T-helper 1 cell treated with Interleukin-12 subunit alpha and Interleukin-12 subunit beta and Interleukin-4 antibody, amounts not matched to agents 30 μg/mL and 1 μg/mL, for 36 hours (primary cell): Measurements from ENCODE around the gene SLC9A7.
A peak's percentile ranks its signal among the peaks of the same experiment; 100 is the strongest.

ENCODE experiments used
- H3K27ac Mint-ChIP-seq: one replicate; pipeline ENCODE4 v1.8.0; 2021; ENCODE audit warnings: mild to moderate bottlenecking, mixed read lengths
- H3K27me3 Mint-ChIP-seq: one replicate; pipeline ENCODE4 v1.8.0; 2021; ENCODE audit warnings: low read depth, mixed read lengths
- H3K36me3 Mint-ChIP-seq: one replicate; pipeline ENCODE4 v1.8.0; 2021; ENCODE audit warnings: low read depth, mixed read lengths
- H3K4me1 Mint-ChIP-seq: one replicate; pipeline ENCODE4 v1.8.0; 2021; ENCODE audit warnings: low read depth, mixed read lengths
- H3K4me3 Mint-ChIP-seq: one replicate; pipeline ENCODE4 v1.8.0; 2021; ENCODE audit warnings: mild to moderate bottlenecking, moderate library complexity, mixed read lengths
- H3K9me3 Mint-ChIP-seq: one replicate; pipeline ENCODE4 v1.8.0; 2021; ENCODE audit warnings: mixed read lengths

The SLC9A7 gene

DNA sequence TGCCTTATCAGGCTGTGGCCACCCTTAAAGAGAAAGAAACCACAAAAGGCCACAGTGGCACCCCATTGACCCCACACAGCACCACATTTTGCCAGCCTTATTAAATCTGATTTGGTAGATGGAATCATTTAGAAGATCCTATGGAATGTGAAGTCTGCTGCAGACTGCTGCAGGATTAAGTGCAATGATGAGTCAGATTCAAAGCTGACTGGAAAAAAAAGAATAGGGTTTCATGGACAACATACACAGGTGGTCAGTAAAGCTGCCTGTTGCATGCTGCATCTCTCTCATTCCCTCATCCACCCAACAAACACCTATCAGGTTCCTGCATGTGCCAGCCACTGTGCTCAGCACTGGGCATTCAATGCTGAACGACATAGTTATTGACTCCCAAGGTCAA is 128.8 kb downstream of the SLC9A7 start:
- no peaks in the 10 kb centered on the region for H3K27me3 Mint-ChIP-seq
- no peak overlapping the region for H3K27ac Mint-ChIP-seq
- peaks cover 3% of the 10 kb centered on the region for H3K9me3 Mint-ChIP-seq
- peaks cover 40% of the 10 kb centered on the region for H3K4me1 Mint-ChIP-seq
- H3K4me3 Mint-ChIP-seq, result no peak overlapping the region
- H3K36me3 Mint-ChIP-seq, result peaks cover 19% of the 10 kb centered on the region

DNA sequence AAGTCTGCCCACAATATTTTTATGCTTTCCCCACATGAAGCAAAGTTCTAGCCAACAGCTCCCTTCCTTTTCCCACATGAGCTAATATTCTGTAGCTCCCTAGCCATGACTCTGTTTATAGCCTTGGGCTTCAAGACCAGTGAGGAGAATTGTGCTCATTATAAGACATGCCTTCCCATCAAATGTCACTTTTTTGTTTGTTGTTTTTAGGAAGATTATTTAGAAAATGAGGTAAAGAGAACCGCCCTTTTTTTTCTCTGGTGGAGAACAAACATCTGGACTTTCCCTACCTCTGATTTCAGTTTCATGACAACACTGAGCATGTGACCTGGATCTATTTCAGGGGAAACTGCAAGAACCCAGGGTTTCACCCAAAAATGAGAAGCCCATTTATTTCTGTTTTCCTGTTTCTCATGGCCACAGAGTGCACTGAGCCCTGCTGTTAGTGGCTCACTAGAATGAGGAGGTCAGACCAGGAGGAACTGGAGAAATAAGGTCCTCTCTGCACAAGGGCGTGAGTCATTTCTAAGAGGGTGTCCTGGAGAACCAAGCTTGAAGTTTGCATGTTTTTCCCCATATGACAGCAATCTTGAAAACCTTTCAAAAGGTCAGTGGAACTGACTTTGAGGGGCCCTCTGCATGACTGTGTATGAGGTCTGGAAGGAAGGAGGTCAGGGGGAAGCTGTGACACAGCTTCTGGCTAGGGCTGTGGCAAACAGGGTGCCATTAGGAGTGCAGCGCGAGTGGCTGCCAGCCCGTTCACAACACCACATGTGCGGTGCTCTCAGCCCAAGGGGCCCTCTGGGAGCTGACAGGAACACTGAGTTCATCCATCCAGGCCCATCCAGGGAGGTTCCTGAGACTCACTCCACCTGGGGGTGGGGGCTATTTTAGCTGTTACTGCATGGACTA is 130.2 kb downstream of the SLC9A7 start:
- Mint-ChIP-seq H3K36me3 (peaks cover 16% of the 10 kb centered on the region), H3K9me3 (peaks cover 3% of the 10 kb centered on the region), H3K27ac (peak overlapping the region; percentile 86), H3K4me3 (peak overlapping the region; percentile 46), H3K4me1 (peaks cover 32% of the 10 kb centered on the region), H3K27me3 (no peaks in the 10 kb centered on the region)

- peak overlapping the region; percentile 46 for H3K4me3 Mint-ChIP-seq
- peaks cover 32% of the 10 kb centered on the region for H3K4me1 Mint-ChIP-seq
- no peaks in the 10 kb centered on the region for H3K27me3 Mint-ChIP-seq
- H3K27ac Mint-ChIP-seq, result peak overlapping the region; percentile 86
- peaks cover 13% of the 10 kb centered on the region for H3K36me3 Mint-ChIP-seq
- H3K9me3 Mint-ChIP-seq, result peaks cover 3% of the 10 kb centered on the region
Observed at GRCh38 chrX:46627711-46628419, 131.1 kb downstream of the SLC9A7 start.

GRCh38 chrX:46627062-46627461 is 131.9 kb downstream of the SLC9A7 start:
- Mint-ChIP-seq H3K36me3 (peaks cover 11% of the 10 kb centered on the region), H3K27ac (peak overlapping the region; percentile 71), H3K27me3 (no peaks in the 10 kb centered on the region), H3K4me3 (no peak overlapping the region), H3K4me1 (peaks cover 32% of the 10 kb centered on the region), H3K9me3 (peaks cover 3% of the 10 kb centered on the region)

- Mint-ChIP-seq H3K27ac (peak overlapping the region; percentile 87), H3K36me3 (peaks cover 11% of the 10 kb centered on the region), H3K9me3 (peaks cover 3% of the 10 kb centered on the region), H3K4me1 (peaks cover 32% of the 10 kb centered on the region), H3K4me3 (peak overlapping the region; percentile 26), H3K27me3 (no peaks in the 10 kb centered on the region)
Observed at GRCh38 chrX:46626566-46626965, 132.4 kb downstream of the SLC9A7 start.

DNA sequence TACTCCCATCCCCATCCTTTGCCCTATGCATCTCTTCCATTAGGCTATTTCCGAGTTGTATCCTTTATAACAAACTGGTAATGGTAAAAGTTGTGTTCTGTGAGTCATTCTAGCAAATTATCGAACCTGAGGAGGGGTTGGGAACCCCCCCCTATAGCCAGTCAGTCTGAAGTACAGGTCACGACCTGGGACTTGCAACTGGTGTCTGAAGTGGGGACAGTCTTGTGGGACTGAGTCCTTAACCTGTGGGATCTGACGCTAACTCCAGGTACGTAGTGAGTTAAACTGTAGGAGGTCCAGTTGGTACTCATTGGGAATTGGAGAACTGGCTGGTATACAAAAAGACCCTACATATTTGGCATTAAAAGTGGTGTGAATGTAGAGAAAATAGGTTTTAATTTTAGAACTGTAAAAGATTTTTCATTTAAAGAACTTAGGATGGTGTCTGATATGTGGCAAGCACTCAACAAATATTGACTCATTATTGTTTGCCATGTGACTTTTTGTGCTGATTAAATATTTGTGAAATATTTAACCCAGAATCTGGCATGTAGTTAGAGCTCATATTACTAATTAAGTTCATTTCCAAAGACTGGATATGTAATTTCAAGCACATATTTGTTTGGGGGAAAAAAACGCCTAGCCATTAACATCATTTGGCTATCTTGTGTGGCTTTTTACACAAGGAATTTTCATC is 134.7 kb downstream of the SLC9A7 start:
- Mint-ChIP-seq H3K36me3 (peaks cover 13% of the 10 kb centered on the region), H3K27me3 (no peaks in the 10 kb centered on the region), H3K9me3 (peaks cover 3% of the 10 kb centered on the region), H3K27ac (no peak overlapping the region), H3K4me3 (no peak overlapping the region), H3K4me1 (peaks cover 25% of the 10 kb centered on the region)

DNA sequence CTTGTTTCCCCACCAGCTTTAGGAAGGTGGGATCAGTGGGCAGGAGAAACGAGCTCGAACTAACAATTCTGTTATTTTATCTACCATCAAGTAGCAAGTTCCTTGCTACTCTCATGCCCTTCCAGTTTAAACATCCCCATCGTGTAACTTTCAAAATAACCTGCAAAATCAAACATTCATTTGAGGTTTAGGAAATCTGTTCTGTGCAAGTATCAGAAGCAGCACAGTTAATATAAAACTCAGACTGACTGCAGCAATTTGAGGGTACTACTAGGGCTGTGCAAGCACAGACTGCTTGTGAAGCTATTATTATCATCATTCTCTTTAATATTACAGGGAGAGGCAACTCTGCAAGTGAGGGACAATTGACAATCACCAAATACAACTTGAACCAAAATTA is 137.3 kb downstream of the SLC9A7 start:
- H3K4me3 Mint-ChIP-seq, result no peak overlapping the region
- peaks cover 25% of the 10 kb centered on the region for H3K36me3 Mint-ChIP-seq
- H3K27ac Mint-ChIP-seq, result no peak overlapping the region
- peaks cover under 1% of the 10 kb centered on the region for H3K9me3 Mint-ChIP-seq
- H3K4me1 Mint-ChIP-seq, result peaks cover 19% of the 10 kb centered on the region
- no peaks in the 10 kb centered on the region for H3K27me3 Mint-ChIP-seq

DNA sequence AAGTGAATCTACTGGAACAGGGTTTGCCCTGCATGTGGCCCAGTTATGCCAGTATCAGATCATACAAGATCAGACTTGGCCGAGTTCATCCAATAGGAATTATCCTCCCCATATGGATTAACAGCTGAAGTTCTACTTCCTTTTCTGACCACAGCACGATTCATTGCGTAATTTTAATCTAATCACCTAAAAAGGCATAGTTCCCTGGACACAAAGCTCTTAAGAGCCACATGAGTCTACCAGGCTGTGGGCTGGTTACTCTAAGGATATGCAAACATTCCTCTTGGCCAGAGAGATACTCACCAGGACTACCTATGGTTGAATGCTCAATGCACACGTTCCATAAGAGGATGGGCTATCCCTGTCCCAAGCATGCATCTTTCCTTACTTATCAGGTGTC is 138.4 kb downstream of the SLC9A7 start:
- H3K9me3 Mint-ChIP-seq, result no peaks in the 10 kb centered on the region
- no peak overlapping the region for H3K27ac Mint-ChIP-seq
- peaks cover 17% of the 10 kb centered on the region for H3K4me1 Mint-ChIP-seq
- no peak overlapping the region for H3K4me3 Mint-ChIP-seq
- H3K27me3 Mint-ChIP-seq, result no peaks in the 10 kb centered on the region
- H3K36me3 Mint-ChIP-seq, result peaks cover 26% of the 10 kb centered on the region

DNA sequence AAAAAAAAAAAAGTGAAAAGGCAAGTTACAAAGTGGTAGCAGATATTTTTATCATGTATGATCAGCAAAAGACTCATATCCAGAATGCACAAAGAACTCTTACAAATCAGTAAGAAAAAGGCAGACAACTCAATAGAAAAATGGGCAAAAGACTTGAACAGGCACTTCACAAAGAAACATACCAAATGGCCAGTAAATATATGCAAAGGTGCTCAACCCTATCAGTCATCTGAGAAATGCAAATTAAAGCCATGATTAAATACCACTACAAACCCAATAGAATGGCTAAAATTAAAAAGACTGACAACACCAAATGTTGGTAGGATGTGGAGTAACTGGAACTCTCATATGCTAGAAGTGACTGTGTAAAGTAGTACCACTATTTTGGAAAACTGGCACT is 140.0 kb downstream of the SLC9A7 start:
- Mint-ChIP-seq H3K27me3 (no peaks in the 10 kb centered on the region), H3K9me3 (no peaks in the 10 kb centered on the region), H3K36me3 (peaks cover 31% of the 10 kb centered on the region), H3K4me1 (peaks cover 21% of the 10 kb centered on the region), H3K27ac (no peak overlapping the region), H3K4me3 (no peak overlapping the region)

GRCh38 chrX:46617906-46618305 is 141.0 kb downstream of the SLC9A7 start:
- peaks cover 38% of the 10 kb centered on the region for H3K36me3 Mint-ChIP-seq
- H3K4me3 Mint-ChIP-seq, result peak overlapping the region; percentile 45
- H3K27ac Mint-ChIP-seq, result peak overlapping the region; percentile 73
- H3K4me1 Mint-ChIP-seq, result peaks cover 26% of the 10 kb centered on the region
- H3K9me3 Mint-ChIP-seq, result no peaks in the 10 kb centered on the region
- no peaks in the 10 kb centered on the region for H3K27me3 Mint-ChIP-seq

DNA sequence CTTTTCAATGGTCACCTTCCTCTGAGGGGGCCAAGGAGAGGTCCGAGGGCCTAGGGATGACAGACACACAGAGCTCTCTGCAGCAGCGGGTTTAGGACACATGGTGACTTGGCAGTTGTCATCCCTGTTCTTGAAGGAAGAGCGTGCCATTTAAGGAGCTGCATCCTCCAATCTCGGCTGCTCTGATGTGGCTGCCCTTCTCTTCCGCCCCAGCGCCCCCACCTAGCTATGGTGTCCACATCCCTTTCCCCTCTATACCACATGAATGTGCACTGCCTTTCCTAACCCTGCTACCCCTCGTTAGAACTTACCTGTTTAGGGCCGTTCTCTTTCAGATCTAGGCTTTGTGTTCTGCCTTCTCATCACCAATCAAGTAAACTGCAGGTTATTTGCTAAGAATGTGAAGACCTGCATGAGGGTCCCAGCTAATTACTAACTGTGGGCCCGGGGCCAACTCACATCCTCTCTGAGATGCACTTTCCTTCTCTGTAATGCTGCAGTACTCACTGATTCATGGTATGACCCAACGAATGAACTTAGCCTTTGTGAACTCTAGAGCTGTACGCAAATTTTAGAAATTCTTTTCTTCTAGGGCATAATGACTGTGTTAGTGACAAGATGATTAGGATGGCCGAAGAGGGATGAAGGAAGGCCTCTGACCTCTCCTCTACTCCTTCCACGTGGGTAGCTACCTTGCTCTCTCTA is 147.1 kb downstream of the SLC9A7 start:
- Mint-ChIP-seq H3K9me3 (no peaks in the 10 kb centered on the region), H3K36me3 (peaks cover 20% of the 10 kb centered on the region), H3K27ac (peak overlapping the region; percentile 84), H3K4me1 (peaks cover 44% of the 10 kb centered on the region), H3K27me3 (no peaks in the 10 kb centered on the region), H3K4me3 (peak overlapping the region; percentile 53)

GRCh38 chrX:46610070-46610658 is 148.8 kb downstream of the SLC9A7 start:
- Mint-ChIP-seq H3K36me3 (peaks cover 21% of the 10 kb centered on the region), H3K9me3 (no peaks in the 10 kb centered on the region), H3K27ac (peak overlapping the region; percentile 82), H3K27me3 (no peaks in the 10 kb centered on the region), H3K4me1 (peaks cover 43% of the 10 kb centered on the region), H3K4me3 (peak overlapping the region; percentile 34)

- H3K4me1 Mint-ChIP-seq, result peaks cover 39% of the 10 kb centered on the region
- peaks cover 11% of the 10 kb centered on the region for H3K36me3 Mint-ChIP-seq
- no peak overlapping the region for H3K4me3 Mint-ChIP-seq
- H3K27ac Mint-ChIP-seq, result peak overlapping the region; percentile 15
- H3K27me3 Mint-ChIP-seq, result no peaks in the 10 kb centered on the region
- H3K9me3 Mint-ChIP-seq, result no peaks in the 10 kb centered on the region
Observed at GRCh38 chrX:46607916-46608315, 151.0 kb downstream of the SLC9A7 start.
